ENCODE results near the gene MYO10.
A peak's percentile ranks its signal among the peaks of the same experiment; 100 is the strongest.
"Not testable (repeated sequence)": the region's sequence is repeated elsewhere in the genome, so short reads cannot be mapped to it uniquely, and the experiment has no call there.

MYO10 gene

DNA sequence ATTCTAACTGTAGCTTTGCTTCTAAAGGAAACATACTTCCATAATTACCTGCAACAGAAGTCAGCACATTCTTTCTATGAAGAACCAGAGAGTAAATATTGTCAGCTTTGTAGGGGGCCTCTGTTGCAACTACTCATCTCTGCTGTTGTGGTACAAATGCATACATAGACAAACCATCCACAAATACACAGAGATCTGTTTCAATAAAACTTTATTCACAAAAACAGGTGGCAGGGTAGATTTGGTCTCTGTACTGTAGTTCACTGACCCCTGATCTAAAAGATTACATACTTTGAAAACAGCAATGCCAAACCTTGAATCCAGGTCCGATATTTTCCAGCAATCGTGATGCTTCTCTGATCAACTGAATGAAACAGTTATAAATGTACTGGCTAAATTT lies 274.4 kb downstream of the MYO10 start:
- TF ChIP-seq, protein P1, sequence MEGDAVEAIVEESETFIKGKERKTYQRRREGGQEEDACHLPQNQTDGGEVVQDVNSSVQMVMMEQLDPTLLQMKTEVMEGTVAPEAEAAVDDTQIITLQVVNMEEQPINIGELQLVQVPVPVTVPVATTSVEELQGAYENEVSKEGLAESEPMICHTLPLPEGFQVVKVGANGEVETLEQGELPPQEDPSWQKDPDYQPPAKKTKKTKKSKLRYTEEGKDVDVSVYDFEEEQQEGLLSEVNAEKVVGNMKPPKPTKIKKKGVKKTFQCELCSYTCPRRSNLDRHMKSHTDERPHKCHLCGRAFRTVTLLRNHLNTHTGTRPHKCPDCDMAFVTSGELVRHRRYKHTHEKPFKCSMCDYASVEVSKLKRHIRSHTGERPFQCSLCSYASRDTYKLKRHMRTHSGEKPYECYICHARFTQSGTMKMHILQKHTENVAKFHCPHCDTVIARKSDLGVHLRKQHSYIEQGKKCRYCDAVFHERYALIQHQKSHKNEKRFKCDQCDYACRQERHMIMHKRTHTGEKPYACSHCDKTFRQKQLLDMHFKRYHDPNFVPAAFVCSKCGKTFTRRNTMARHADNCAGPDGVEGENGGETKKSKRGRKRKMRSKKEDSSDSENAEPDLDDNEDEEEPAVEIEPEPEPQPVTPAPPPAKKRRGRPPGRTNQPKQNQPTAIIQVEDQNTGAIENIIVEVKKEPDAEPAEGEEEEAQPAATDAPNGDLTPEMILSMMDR (IDR thresholded peaks at IDR 0.05; ENCODE audit: low read depth, low read length), result no peak
- in situ Hi-C loops (cut with HindIII; ENCODE audit: low sequenced_read_pairs), result no loop called here
- no peak for DNase-seq (ENCODE audit: low read depth, low spot score)

DNA sequence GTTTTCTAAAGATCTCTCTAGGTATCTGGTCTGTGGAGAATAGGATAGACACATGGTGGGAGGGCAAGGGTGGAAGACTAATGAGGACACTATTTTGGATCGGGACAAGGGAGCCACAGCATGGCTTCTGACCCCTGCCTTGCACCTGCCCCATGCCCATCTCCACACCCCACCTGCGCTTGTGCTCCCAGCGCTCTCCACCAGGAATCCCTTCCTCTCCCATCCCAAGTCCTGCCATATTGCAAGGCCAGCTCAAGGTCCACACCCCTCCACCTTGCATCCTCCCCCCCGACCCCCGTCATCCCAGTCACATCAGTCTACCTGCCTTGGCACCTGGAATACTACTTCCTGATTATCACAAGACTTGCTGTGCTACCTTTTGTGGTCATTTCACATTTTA lies 275.1 kb downstream of the MYO10 start:
- in situ Hi-C loops (cut with HindIII; ENCODE audit: low sequenced_read_pairs), result no loop called here
- DNase-seq (ENCODE audit: low read depth, low spot score), result no peak
- TF ChIP-seq, protein P1 (IDR thresholded peaks at IDR 0.05; ENCODE audit: low read depth, low read length), result no peak
- H3K4me3 ChIP-seq (ENCODE audit: low read depth, low read length), result no peak overlapping the region

More for the DNA sequence above, 274.4 kb downstream of the MYO10 start:
- H3K4me3 ChIP-seq (ENCODE audit: low read depth, low read length), result no peak overlapping the region

DNA sequence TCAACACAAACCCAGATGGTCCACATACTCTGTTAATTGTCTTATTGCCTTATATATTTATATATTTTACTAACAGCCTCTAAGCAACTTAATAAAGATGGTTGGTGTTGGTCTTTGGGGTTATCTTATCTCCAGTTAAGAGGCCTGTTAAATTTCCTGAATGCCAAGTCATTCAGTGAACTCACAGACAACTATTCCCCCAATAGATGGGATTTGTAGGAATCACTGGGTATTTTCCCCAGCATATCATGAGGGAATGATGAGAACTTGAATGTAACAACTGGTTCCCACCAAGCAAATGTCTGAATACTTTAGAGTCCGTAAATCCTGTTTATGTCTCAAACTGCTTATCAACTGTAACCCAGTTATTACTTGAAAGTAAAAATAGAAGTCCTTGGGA lies 276.6 kb downstream of the MYO10 start:
- in situ Hi-C loops (cut with HindIII; ENCODE audit: low sequenced_read_pairs), result no loop called here
- no peak for DNase-seq (ENCODE audit: low read depth, low spot score)
- TF ChIP-seq, protein P1 (IDR thresholded peaks at IDR 0.05; ENCODE audit: low read depth, low read length), result no peak
- no peak overlapping the region for H3K4me3 ChIP-seq (ENCODE audit: low read depth, low read length)

DNA sequence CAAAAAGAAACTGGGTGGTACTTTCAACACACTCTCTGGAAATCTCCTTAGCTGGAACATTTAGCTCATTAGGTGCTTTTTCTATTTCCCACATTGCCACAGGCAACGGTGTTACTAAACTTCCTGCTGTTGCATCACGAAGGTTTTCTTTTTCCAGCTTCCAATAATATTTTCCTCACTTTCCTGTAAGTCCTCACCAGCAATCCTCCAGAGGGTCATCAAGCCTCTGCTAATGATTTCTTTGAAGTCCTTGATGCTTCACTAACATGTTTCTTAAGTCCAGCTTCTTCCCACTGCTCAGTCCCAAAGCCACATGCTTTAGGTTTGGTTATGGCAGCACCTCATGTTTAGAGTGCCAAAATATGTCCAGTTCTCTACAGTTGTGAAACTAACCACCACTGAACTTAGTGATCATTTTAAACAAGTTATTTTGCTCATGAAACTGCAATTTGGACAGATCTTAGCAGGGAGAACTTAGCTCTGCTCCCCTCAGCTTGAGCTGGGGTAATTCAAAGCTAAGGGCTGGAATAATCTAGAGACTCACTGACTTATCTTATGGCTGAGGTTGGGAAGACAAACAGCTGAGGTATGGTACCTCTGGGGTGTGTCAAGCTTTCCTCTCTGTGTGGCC lies 279.4 kb downstream of the MYO10 start:
- peak; percentile 24 for DNase-seq (ENCODE audit: low read depth, low spot score)
- H3K4me3 ChIP-seq (ENCODE audit: low read depth, low read length), result no peak overlapping the region
- in situ Hi-C loops (cut with HindIII; ENCODE audit: low sequenced_read_pairs), result no loop called here
- TF ChIP-seq, protein P1 (IDR thresholded peaks at IDR 0.05; ENCODE audit: low read depth, low read length), result no peak

DNA sequence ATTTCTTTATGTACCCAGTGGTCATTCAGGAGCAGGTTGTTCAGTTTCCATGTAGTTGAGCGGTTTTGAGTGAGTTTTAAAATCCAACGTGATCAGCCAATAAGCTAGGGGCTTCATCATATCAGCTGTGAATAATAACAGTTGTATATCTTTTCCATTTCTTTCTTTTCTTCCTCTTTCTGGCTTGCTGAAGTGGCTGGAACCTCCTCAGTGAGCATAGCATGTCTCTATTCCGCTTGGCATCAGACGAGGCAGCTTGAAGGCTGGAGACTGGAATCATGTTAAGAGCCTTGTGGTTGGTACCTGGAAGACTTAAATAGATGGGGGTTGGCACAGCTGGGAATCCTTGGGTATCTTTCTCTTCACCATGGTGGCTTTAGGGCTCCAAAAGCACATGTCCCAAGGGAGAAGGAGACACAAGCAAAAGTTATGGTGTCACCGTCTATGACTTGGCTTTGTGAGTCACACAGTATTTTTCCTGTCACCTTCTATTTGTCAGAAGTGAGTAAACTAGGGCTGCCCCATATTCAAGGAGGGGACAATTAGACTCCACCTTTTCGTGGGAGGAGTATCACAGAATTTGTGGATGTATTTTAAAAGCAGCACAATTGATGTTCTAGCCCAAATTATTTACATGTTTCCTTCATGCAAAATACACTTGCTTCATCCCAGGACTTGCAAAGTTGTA lies 281.3 kb downstream of the MYO10 start:
- TF ChIP-seq, protein P1 (IDR thresholded peaks at IDR 0.05; ENCODE audit: low read depth, low read length), result no peak
- in situ Hi-C loops (cut with HindIII; ENCODE audit: low sequenced_read_pairs), result no loop called here
- no peak for DNase-seq (ENCODE audit: low read depth, low spot score)
- no peak overlapping the region for H3K4me3 ChIP-seq (ENCODE audit: low read depth, low read length)

DNA sequence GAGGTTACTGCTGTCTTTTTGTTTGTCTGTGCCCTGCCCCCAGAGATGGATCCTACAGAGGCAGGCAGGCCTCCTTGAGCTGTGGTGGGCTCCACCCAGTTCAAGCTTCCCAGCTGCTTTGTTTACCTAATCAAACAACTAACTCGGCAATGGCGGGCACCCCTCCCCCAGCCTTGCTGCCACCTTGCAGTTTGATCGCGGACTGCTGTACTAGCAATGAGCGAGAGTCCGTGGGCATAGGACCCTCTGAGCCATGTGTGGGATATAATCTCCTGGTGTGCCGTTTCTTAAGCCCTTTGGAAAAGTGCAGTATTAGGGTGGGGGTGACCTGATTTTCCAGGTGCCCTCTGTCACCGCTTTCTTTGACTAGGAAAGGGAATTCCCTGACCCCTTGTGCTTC lies 287.3 kb downstream of the MYO10 start:
- in situ Hi-C loops (cut with HindIII; ENCODE audit: low sequenced_read_pairs); H3K4me3 ChIP-seq (ENCODE audit: low read depth, low read length); DNase-seq (ENCODE audit: low read depth, low spot score): not testable (repeated sequence)

DNA sequence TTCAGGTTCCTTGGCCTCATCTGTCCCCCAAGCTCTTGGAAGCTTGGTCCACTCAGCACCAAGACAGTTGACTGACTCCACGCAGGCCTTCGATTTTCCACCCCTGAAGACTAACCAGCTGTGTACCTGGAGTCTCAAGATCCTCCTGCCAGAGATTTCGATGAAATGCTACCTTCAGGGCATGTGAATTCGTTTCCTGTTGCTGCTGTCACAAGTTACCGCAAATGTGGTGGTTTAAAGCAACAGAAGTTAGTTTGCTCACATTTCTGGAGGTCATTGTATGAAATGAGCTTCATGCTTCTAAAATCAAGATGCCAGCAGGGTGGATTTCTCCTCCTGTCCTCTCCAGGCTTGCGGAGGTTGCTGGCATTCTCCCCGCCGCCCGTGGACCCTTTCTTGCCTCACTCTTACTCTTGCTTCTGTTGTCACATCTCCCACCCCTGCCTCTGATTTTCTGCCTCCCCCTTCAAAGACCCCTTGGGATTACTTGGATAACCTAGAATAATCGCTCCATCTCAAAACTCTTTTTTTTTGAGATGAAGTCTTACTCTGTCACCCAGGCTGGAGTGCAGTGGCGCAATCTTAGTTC lies 291.7 kb downstream of the MYO10 start:
- no peak overlapping the region for H3K4me3 ChIP-seq (ENCODE audit: low read depth, low read length)
- in situ Hi-C loops (cut with HindIII; ENCODE audit: low sequenced_read_pairs), result no loop called here
- no peak for DNase-seq (ENCODE audit: low read depth, low spot score)
- TF ChIP-seq, protein P1 (IDR thresholded peaks at IDR 0.05; ENCODE audit: low read depth, low read length), result no peak
